ENCODE measurements around the gene FGD6. TPM values are rescaled to one million over a fixed set of nuclear protein-coding genes. Genes with fewer than 3 reads are reported as not detected.
"Not testable (repeated sequence)": the region's sequence is repeated elsewhere in the genome, so short reads cannot be mapped to it uniquely, and the experiment has no call there.

Gene FGD6
- total RNA-seq, 2 experiments from 2014 or later, result 0.78 to 1.1 TPM

GRCh38 chr12:95244350-95244749 is 27.1 kb upstream of the FGD6 start:
- Mint-ChIP-seq H3K4me3 (no peak overlapping the region), H3K36me3 (peaks cover 13% of the 10 kb centered on the region), H3K27ac (no peak overlapping the region), H3K9me3 (no peaks in the 10 kb centered on the region), H3K4me1 (ENCODE audit: low read depth) (peaks cover 21% of the 10 kb centered on the region), H3K27me3 (no peaks in the 10 kb centered on the region)
- ChIA-PET CTCF (no interaction called here), POLR2A (no interaction called here)
- DNase-seq, result no peak
- intact Hi-C loops (cut with micrococcal nuclease), result no loop called here

GRCh38 chr12:95243497-95244183 is 26.4 kb upstream of the FGD6 start:
- no peak for DNase-seq
- H3K4me3 Mint-ChIP-seq, result no peak overlapping the region
- no peaks in the 10 kb centered on the region for H3K9me3 Mint-ChIP-seq
- H3K4me1 Mint-ChIP-seq (ENCODE audit: low read depth), result peaks cover 21% of the 10 kb centered on the region
- no peak overlapping the region for H3K27ac Mint-ChIP-seq
- H3K36me3 Mint-ChIP-seq, result peaks cover 13% of the 10 kb centered on the region
- no peaks in the 10 kb centered on the region for H3K27me3 Mint-ChIP-seq
- intact Hi-C loops (cut with micrococcal nuclease), result no loop called here
- CTCF ChIA-PET, result interaction anchor here (0.6 to 1.1 kb wide), 2 partner anchors 26 to 917 kb away, joined by 3 to 4 read pairs; partner anchors contain the start of gene VEZT
- POLR2A ChIA-PET, result interaction anchor here (0.6 kb wide), 1 partner anchor 307 kb away, joined by 4 read pairs; the partner anchor contains the start of gene USP44

GRCh38 chr12:95241761-95242506 is 24.7 kb upstream of the FGD6 start:
- no peak for DNase-seq
- H3K4me3 Mint-ChIP-seq, result no peak overlapping the region
- H3K9me3 Mint-ChIP-seq, result no peaks in the 10 kb centered on the region
- peaks cover 16% of the 10 kb centered on the region for H3K36me3 Mint-ChIP-seq
- ChIA-PET CTCF (no interaction called here), POLR2A (no interaction called here)
- no peaks in the 10 kb centered on the region for H3K27me3 Mint-ChIP-seq
- intact Hi-C loops (cut with micrococcal nuclease), result no loop called here
- peaks cover 20% of the 10 kb centered on the region for H3K4me1 Mint-ChIP-seq (ENCODE audit: low read depth)
- no peak overlapping the region for H3K27ac Mint-ChIP-seq

GRCh38 chr12:95241138-95241537 is 23.9 kb upstream of the FGD6 start:
- H3K27me3 Mint-ChIP-seq; H3K4me3 Mint-ChIP-seq; H3K27ac Mint-ChIP-seq; intact Hi-C loops (cut with micrococcal nuclease); DNase-seq; CTCF ChIA-PET; H3K9me3 Mint-ChIP-seq; POLR2A ChIA-PET: not testable (repeated sequence)
- Mint-ChIP-seq H3K36me3 (peaks cover 19% of the 10 kb centered on the region), H3K4me1 (ENCODE audit: low read depth) (peaks cover 17% of the 10 kb centered on the region)

GRCh38 chr12:95240556-95240955 is 23.3 kb upstream of the FGD6 start:
- Mint-ChIP-seq H3K4me1 (ENCODE audit: low read depth) (peaks cover 14% of the 10 kb centered on the region), H3K27me3 (no peaks in the 10 kb centered on the region), H3K4me3 (no peak overlapping the region), H3K9me3 (no peaks in the 10 kb centered on the region), H3K27ac (no peak overlapping the region), H3K36me3 (peaks cover 23% of the 10 kb centered on the region)
- POLR2A ChIA-PET, result interaction anchor here (0.7 kb wide), 1 partner anchor 48 kb away, joined by 3 read pairs; no protein-coding TSS in a partner anchor
- CTCF ChIA-PET, result no interaction called here
- intact Hi-C loops (cut with micrococcal nuclease), result no loop called here
- no peak for DNase-seq

- CTCF ChIA-PET; H3K27ac Mint-ChIP-seq; H3K27me3 Mint-ChIP-seq; H3K9me3 Mint-ChIP-seq; H3K4me3 Mint-ChIP-seq; DNase-seq; intact Hi-C loops (cut with micrococcal nuclease): not testable (repeated sequence)
- Mint-ChIP-seq H3K4me1 (ENCODE audit: low read depth) (peaks cover 14% of the 10 kb centered on the region), H3K36me3 (peaks cover 23% of the 10 kb centered on the region)
- POLR2A ChIA-PET, result interaction anchor here (0.7 kb wide), 1 partner anchor 14 kb away, joined by 3 read pairs; no protein-coding TSS in a partner anchor
Observed at GRCh38 chr12:95239835-95240234, 22.6 kb upstream of the FGD6 start.

- DNase-seq, result no peak
- Mint-ChIP-seq H3K27ac (no peak overlapping the region), H3K9me3 (no peaks in the 10 kb centered on the region), H3K4me3 (no peak overlapping the region), H3K27me3 (no peaks in the 10 kb centered on the region), H3K4me1 (ENCODE audit: low read depth) (peaks cover 14% of the 10 kb centered on the region), H3K36me3 (peaks cover 24% of the 10 kb centered on the region)
- intact Hi-C loops (cut with micrococcal nuclease), result no loop called here
- ChIA-PET CTCF (interaction anchor here (0.6 kb wide), 1 partner anchor 350 kb away, joined by 5 read pairs; no protein-coding TSS in a partner anchor), POLR2A (interaction anchor here (0.7 kb wide), 1 partner anchor 14 kb away, joined by 3 read pairs; no protein-coding TSS in a partner anchor)
Observed at GRCh38 chr12:95239216-95239615, 21.9 kb upstream of the FGD6 start.

GRCh38 chr12:95238150-95238549 is 20.9 kb upstream of the FGD6 start:
- no peak overlapping the region for H3K27ac Mint-ChIP-seq
- H3K4me3 Mint-ChIP-seq, result no peak overlapping the region
- POLR2A ChIA-PET, result no interaction called here
- H3K27me3 Mint-ChIP-seq, result no peaks in the 10 kb centered on the region
- peaks cover 14% of the 10 kb centered on the region for H3K4me1 Mint-ChIP-seq (ENCODE audit: low read depth)
- no peak for DNase-seq
- peaks cover 20% of the 10 kb centered on the region for H3K36me3 Mint-ChIP-seq
- CTCF ChIA-PET, result no interaction called here
- intact Hi-C loops (cut with micrococcal nuclease), result no loop called here
- no peaks in the 10 kb centered on the region for H3K9me3 Mint-ChIP-seq

GRCh38 chr12:95237315-95237714 is 20.0 kb upstream of the FGD6 start:
- H3K36me3 Mint-ChIP-seq, result peaks cover 19% of the 10 kb centered on the region
- H3K9me3 Mint-ChIP-seq, result no peaks in the 10 kb centered on the region
- no peaks in the 10 kb centered on the region for H3K27me3 Mint-ChIP-seq
- DNase-seq, result no peak
- ChIA-PET POLR2A (no interaction called here), CTCF (no interaction called here)
- intact Hi-C loops (cut with micrococcal nuclease), result no loop called here
- H3K27ac Mint-ChIP-seq, result no peak overlapping the region
- H3K4me3 Mint-ChIP-seq, result no peak overlapping the region
- peaks cover 16% of the 10 kb centered on the region for H3K4me1 Mint-ChIP-seq (ENCODE audit: low read depth)

- H3K4me1 Mint-ChIP-seq (ENCODE audit: low read depth), result peaks cover 21% of the 10 kb centered on the region
- POLR2A ChIA-PET; H3K9me3 Mint-ChIP-seq; H3K27ac Mint-ChIP-seq; H3K4me3 Mint-ChIP-seq; H3K27me3 Mint-ChIP-seq; DNase-seq; intact Hi-C loops (cut with micrococcal nuclease); CTCF ChIA-PET: not testable (repeated sequence)
- peaks cover 13% of the 10 kb centered on the region for H3K36me3 Mint-ChIP-seq
Observed at GRCh38 chr12:95235621-95236020, 18.4 kb upstream of the FGD6 start.

GRCh38 chr12:95234187-95234586 is 16.9 kb upstream of the FGD6 start:
- CTCF ChIA-PET, result not testable (repeated sequence)

GRCh38 chr12:95231190-95231589 is 13.9 kb upstream of the FGD6 start:
- intact Hi-C loops (cut with micrococcal nuclease), result no loop called here
- H3K4me3 Mint-ChIP-seq, result no peak overlapping the region
- H3K4me1 Mint-ChIP-seq (ENCODE audit: low read depth), result peaks cover 18% of the 10 kb centered on the region
- ChIA-PET POLR2A (no interaction called here), CTCF (no interaction called here)
- no peaks in the 10 kb centered on the region for H3K9me3 Mint-ChIP-seq
- H3K27me3 Mint-ChIP-seq, result no peaks in the 10 kb centered on the region
- peaks cover 7% of the 10 kb centered on the region for H3K36me3 Mint-ChIP-seq
- H3K27ac Mint-ChIP-seq, result no peak overlapping the region
- no peak for DNase-seq

More at GRCh38 chr12:95234187-95234586, 16.9 kb upstream of the FGD6 start:
- H3K27ac Mint-ChIP-seq; H3K9me3 Mint-ChIP-seq; intact Hi-C loops (cut with micrococcal nuclease); POLR2A ChIA-PET; H3K27me3 Mint-ChIP-seq; H3K4me3 Mint-ChIP-seq; DNase-seq: not testable (repeated sequence)
- H3K4me1 Mint-ChIP-seq (ENCODE audit: low read depth), result peaks cover 14% of the 10 kb centered on the region
- peaks cover 13% of the 10 kb centered on the region for H3K36me3 Mint-ChIP-seq

Data from activated CD4-positive, alpha-beta memory T cell treated with anti-CD3 and anti-CD28 coated beads for 36 hours (primary cell).